Endodermal cell (in vitro differentiated cells): ENCODE data around the gene DENND10. TPM values are rescaled to one million over a fixed set of nuclear protein-coding genes. Genes with fewer than 3 reads are reported as not detected.

ENCODE experiments used
- DNase-seq: peaks from one replicate; pipeline ENCODE4 v3.0.0-alpha.2; 2017
- H3K27ac ChIP-seq: 2 replicates; pipeline ENCODE4 v1.5.1; 2013; ENCODE audit warnings: mild to moderate bottlenecking, low read depth, low read length, moderate library complexity
- H3K27me3 ChIP-seq: 2 replicates; pipeline ENCODE4 v1.6.1; 2013; ENCODE audit warnings: mild to moderate bottlenecking, low read length, moderate library complexity; ENCODE audit not compliant: insufficient read depth, control insufficient read depth, poor library complexity, severe bottlenecking
- H3K36me3 ChIP-seq: 2 replicates; pipeline ENCODE4 v1.7.0; 2013; ENCODE audit warnings: mild to moderate bottlenecking, low read length, moderate library complexity; ENCODE audit not compliant: control insufficient read depth, insufficient read depth
- H3K4me1 ChIP-seq: one replicate; pipeline ENCODE4 v1.7.0; 2013; ENCODE audit warnings: low read length; ENCODE audit not compliant: control insufficient read depth, insufficient read depth
- H3K4me3 ChIP-seq: 2 replicates; pipeline ENCODE4 v1.5.1; 2013; ENCODE audit warnings: mild to moderate bottlenecking, low read length, moderate library complexity
- H3K9ac ChIP-seq: 2 replicates; pipeline ENCODE4 v1.6.1; 2013; ENCODE audit warnings: mild to moderate bottlenecking, low read length, moderate library complexity; ENCODE audit not compliant: poor library complexity, severe bottlenecking; ENCODE audit errors: extremely low read depth
- H3K9me3 ChIP-seq: 2 replicates; pipeline ENCODE4 v1.6.1; 2013; ENCODE audit warnings: mild to moderate bottlenecking, low read length, moderate library complexity; ENCODE audit not compliant: control insufficient read depth
- H3K27ac Mint-ChIP-seq: 2 replicates; pipeline ENCODE4 v1.8.0; 2020; ENCODE audit warnings: mixed read lengths
- H3K27me3 Mint-ChIP-seq: 2 replicates; pipeline ENCODE4 v1.8.0; 2021; ENCODE audit warnings: mild to moderate bottlenecking, mixed read lengths; ENCODE audit not compliant: insufficient read depth
- H3K36me3 Mint-ChIP-seq: 2 replicates; pipeline ENCODE4 v1.8.0; 2020; ENCODE audit warnings: low read depth, mixed read lengths
- H3K4me1 Mint-ChIP-seq: 2 replicates; pipeline ENCODE4 v1.8.0; 2020; ENCODE audit warnings: mixed read lengths
- H3K4me3 Mint-ChIP-seq: 2 replicates; pipeline ENCODE4 v1.8.0; 2020; ENCODE audit warnings: mild to moderate bottlenecking, moderate library complexity, mixed read lengths
- H3K9me3 Mint-ChIP-seq: 2 replicates; pipeline ENCODE4 v1.8.0; 2020; ENCODE audit warnings: mild to moderate bottlenecking, mixed read lengths
- WGBS, 2 experiments: methylation state at CpG; one replicate each; pipeline versions ENCODE4 v1.1.5 to v1.1.7; 2013; ENCODE audit warnings: missing lambda C conversion rate in 2 of 2, mixed read lengths in 1 of 2; ENCODE audit not compliant: insufficient coverage in 1 of 2, insufficient read length in 1 of 2; 5-methylcytosine and 5-hydroxymethylcytosine counted together
- long read RNA-seq, 4 experiments: library from polyadenylated mRNA in 2 of 4; library from RNA in 1 of 4; library from capped mRNA in 1 of 4; stranded (forward) in 3 of 4; unstranded in 1 of 4; transcript quantifications; one replicate each; pipeline ENCODE4 v2.0.0, GENCODE V29; 2020 to 2021; ENCODE audit warnings: inconsistent platforms in 1 of 4
- polyA plus RNA-seq, 2 experiments: library from polyadenylated mRNA; stranded (reverse); fragments of 50-300 nt; gene quantifications; one replicate each; pipeline ENCODE4 v1.2.3, GENCODE V29; 2013
- total RNA-seq, 2 donors: library from RNA; stranded (reverse); fragmentation: NEBNext Ultra II Directional in 1 of 2; extraction: Animal tissue kit (Norgen Biotek cat#: 25700) in 1 of 2; gene quantifications; 2 replicates in 1 of 2; 3 replicates in 1 of 2; pipeline ENCODE4 v1.2.1, GENCODE V29; 2021
- TF ChIP-seq, protein P1 (sequence below): fragments of 200-600 bp; sonication (generic); conservative IDR thresholded peaks from 2 replicates; pipeline ENCODE4 v1.5.0; 2021; ENCODE audit warnings: antibody characterized with exemption, mild to moderate bottlenecking

The DENND10 gene, protein sequence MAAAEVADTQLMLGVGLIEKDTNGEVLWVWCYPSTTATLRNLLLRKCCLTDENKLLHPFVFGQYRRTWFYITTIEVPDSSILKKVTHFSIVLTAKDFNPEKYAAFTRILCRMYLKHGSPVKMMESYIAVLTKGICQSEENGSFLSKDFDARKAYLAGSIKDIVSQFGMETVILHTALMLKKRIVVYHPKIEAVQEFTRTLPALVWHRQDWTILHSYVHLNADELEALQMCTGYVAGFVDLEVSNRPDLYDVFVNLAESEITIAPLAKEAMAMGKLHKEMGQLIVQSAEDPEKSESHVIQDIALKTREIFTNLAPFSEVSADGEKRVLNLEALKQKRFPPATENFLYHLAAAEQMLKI
- 10 to 100 TPM; 76.1 to 91.2 TPM for total RNA-seq
- polyA plus RNA-seq (2013, experiment 1 of 2) = 65.7 TPM
- 62.3 TPM for polyA plus RNA-seq (2013, experiment 2 of 2)
- long read RNA-seq, experiment 1, transcript FAM45A-201 (9 exons, 1,648 nt) = major isoform, 15 of 46 reads
- long read RNA-seq, experiment 1, partial matches to known transcripts = 6 of 46 reads
- long read RNA-seq, experiment 1, other reads (novel, unspliced or antisense) = 21 of 46 reads
- long read RNA-seq, experiment 2, transcript FAM45A-201 (9 exons, 1,648 nt) = major isoform, 47 of 122 reads
- long read RNA-seq, experiment 2, partial matches to known transcripts = 5 of 122 reads
- long read RNA-seq, experiment 2, other reads (novel, unspliced or antisense) = 67 of 122 reads
- long read RNA-seq, experiment 3, transcript FAM45A-201 (9 exons, 1,648 nt) = major isoform, 83 of 210 reads
- long read RNA-seq, experiment 3, partial matches to known transcripts = 7 of 210 reads
- long read RNA-seq, experiment 3, other reads (novel, unspliced or antisense) = 118 of 210 reads
- long read RNA-seq, experiment 4, transcript FAM45A-201 (9 exons, 1,648 nt) = major isoform, 93 of 279 reads
- long read RNA-seq, experiment 4, partial matches to known transcripts = 24 of 279 reads
- long read RNA-seq, experiment 4, other reads (novel, unspliced or antisense) = 162 of 279 reads

GRCh38 chr10:119103903-119104653 lies at the start of gene DENND10:
TSS of gene DENND10 (plus strand) at chr10:119104113. CDS start at chr10:119104143, 30 bp downstream.
- H3K9me3 ChIP-seq = no peaks in the 10 kb centered on the region
- Mint-ChIP-seq H3K9me3 (no peaks in the 10 kb centered on the region), H3K4me3 (peak within 1 kb of the TSS; percentile 71), H3K4me1 (peaks cover 2% of the 10 kb centered on the region), H3K27me3 (peaks cover 2% of the 10 kb centered on the region), H3K36me3 (peaks cover 19% of the 10 kb centered on the region), H3K27ac (peak within 1 kb of the TSS; percentile 72)
- peak within 1 kb of the TSS; percentile 96 for H3K4me3 ChIP-seq
- no peak within 1 kb of the TSS for H3K27ac ChIP-seq
- no peaks in the 10 kb centered on the region for H3K4me1 ChIP-seq
- H3K36me3 ChIP-seq = peaks cover 19% of the 10 kb centered on the region
- no peaks in the 10 kb centered on the region for H3K27me3 ChIP-seq
- DNase-seq = peak; percentile 96
- H3K9ac ChIP-seq = peak within 1 kb of the TSS; percentile 67
- TF ChIP-seq, protein P1, sequence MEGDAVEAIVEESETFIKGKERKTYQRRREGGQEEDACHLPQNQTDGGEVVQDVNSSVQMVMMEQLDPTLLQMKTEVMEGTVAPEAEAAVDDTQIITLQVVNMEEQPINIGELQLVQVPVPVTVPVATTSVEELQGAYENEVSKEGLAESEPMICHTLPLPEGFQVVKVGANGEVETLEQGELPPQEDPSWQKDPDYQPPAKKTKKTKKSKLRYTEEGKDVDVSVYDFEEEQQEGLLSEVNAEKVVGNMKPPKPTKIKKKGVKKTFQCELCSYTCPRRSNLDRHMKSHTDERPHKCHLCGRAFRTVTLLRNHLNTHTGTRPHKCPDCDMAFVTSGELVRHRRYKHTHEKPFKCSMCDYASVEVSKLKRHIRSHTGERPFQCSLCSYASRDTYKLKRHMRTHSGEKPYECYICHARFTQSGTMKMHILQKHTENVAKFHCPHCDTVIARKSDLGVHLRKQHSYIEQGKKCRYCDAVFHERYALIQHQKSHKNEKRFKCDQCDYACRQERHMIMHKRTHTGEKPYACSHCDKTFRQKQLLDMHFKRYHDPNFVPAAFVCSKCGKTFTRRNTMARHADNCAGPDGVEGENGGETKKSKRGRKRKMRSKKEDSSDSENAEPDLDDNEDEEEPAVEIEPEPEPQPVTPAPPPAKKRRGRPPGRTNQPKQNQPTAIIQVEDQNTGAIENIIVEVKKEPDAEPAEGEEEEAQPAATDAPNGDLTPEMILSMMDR = no peak
- 0 to 3% methylated on average over 8 to 88 of the region's 91 CpGs for WGBS, 2 experiments

- Mint-ChIP-seq H3K9me3 (no peaks in the 10 kb centered on the region), H3K4me1 (no peaks in the 10 kb centered on the region), H3K27me3 (no peaks in the 10 kb centered on the region), H3K36me3 (peaks cover 93% of the 10 kb centered on the region), H3K27ac (no peak overlapping the region), H3K4me3 (no peak overlapping the region)
- TF ChIP-seq, protein P1 = no peak
- DNase-seq = no peak
- Histone ChIP-seq H3K27ac (no peak overlapping the region), H3K9me3 (peaks cover 4% of the 10 kb centered on the region), H3K9ac (no peak overlapping the region), H3K4me1 (no peaks in the 10 kb centered on the region), H3K4me3 (no peak overlapping the region), H3K36me3 (peaks cover 99% of the 10 kb centered on the region), H3K27me3 (no peaks in the 10 kb centered on the region)
- WGBS, 2 experiments = 100% methylated on average over 1 of the region's 1 CpG; no CpG with 5 or more reads in 1 of the 2 experiments
These were observed 48.4 kb upstream of the DENND10 start for GRCh38 chr10:119055472-119055871.

DNA sequence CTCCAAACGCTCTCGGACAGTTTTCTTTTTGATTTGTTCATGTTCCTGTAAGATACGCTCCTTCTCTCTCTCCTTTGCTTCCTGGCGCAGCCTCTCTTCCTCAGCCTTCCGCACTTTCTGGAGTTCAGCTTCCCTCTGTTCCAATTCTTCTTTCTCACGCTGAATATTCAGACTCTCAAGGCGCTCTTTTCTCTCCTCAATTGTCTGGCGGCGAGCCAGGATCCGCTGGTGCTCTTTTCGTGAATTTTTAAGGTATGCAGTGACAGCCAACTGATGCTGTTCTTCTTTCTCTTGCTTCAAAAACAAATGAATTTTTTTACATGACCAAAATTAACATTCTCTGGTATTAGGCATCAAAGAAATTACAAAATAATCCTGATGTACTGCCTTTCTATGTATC lies 45.9 kb upstream of the DENND10 start:
- Histone ChIP-seq H3K27me3 (no peaks in the 10 kb centered on the region), H3K4me3 (no peak overlapping the region), H3K36me3 (peaks cover 99% of the 10 kb centered on the region), H3K9me3 (peaks cover 2% of the 10 kb centered on the region), H3K27ac (no peak overlapping the region), H3K4me1 (peaks cover 3% of the 10 kb centered on the region), H3K9ac (no peak overlapping the region)
- H3K27me3 Mint-ChIP-seq = no peaks in the 10 kb centered on the region
- no peaks in the 10 kb centered on the region for H3K9me3 Mint-ChIP-seq
- TF ChIP-seq, protein P1 = no peak
- H3K27ac Mint-ChIP-seq = no peak overlapping the region
- 95 to 97% methylated on average over 11 of the region's 11 CpGs for WGBS, 2 experiments
- DNase-seq = no peak
- H3K4me3 Mint-ChIP-seq = no peak overlapping the region
- no peaks in the 10 kb centered on the region for H3K4me1 Mint-ChIP-seq
- H3K36me3 Mint-ChIP-seq = peaks cover 88% of the 10 kb centered on the region
